GM18951 (cell line): Measurements from ENCODE around the gene FSTL4.
"Not testable (repeated sequence)": the region's sequence is repeated elsewhere in the genome, so short reads cannot be mapped to it uniquely, and the experiment has no call there.

Source experiments
- POLR2A ChIP-seq: IDR thresholded peaks from 4 replicates; pipeline ENCODE4 v1.6.1; 2011; ENCODE audit warnings: mild to moderate bottlenecking; ENCODE audit not compliant: insufficient read length, insufficient read depth; ENCODE audit errors: extremely low read depth
- in situ Hi-C: fragments of 300-500 bp; cut with MboI; formaldehyde crosslinking; loops from one replicate; pipeline ENCODE4 v1.12.0; 2022; ENCODE audit warnings: low sequenced_read_pairs, mixed read lengths, inconsistent platforms; ENCODE audit not compliant: unreplicated experiment

FSTL4 gene

GRCh38 chr5:133453084-133453780, 159.1 kb downstream of the FSTL4 start:
- in situ Hi-C loops, result no loop called here
- TF ChIP-seq POLR2A, result no peak

- TF ChIP-seq POLR2A, result no peak
- in situ Hi-C loops, result no loop called here
These were observed 160.4 kb downstream of the FSTL4 start for GRCh38 chr5:133451926-133452325.

DNA sequence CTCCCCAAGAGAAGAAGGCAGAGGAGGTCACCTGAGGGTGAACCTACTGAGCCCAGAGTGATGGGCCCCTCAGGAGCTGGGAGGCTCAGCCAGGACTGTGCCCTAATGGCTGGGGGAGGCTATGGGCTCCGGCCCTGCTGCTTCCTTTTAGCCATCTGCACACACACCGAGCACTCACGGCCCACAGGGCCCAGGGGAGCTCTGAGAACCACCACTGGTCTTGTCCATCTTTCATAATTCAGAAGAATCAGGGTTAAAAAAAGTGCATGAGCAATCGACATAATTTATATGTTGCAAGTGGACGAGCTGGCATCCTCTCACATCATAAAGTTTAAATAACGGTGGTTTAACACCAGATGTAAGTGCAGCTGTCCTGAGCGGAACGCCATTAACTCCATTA, 162.1 kb downstream of the FSTL4 start:
- TF ChIP-seq POLR2A, result no peak
- in situ Hi-C loops, result no loop called here

DNA sequence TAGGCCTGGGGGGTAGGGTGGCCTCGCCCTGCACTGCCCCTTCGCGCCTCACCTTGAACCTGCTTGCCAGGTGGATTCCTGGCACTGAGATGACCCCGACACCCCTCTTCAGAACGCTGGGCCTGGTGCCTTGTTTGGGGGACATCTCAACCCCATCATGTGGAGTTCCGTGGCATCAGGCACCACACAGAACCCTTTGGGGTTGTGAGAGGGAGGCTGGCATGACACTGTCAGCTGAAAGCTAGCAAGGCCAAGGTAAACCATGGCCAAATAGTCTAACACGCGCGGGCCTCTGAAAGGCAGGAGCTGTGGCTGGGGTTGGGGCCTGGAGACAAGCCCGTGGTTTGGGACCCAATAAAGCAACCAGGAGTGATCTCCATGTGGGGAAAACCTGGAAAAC, 163.2 kb downstream of the FSTL4 start:
- no peak for TF ChIP-seq POLR2A
- in situ Hi-C loops, result no loop called here

- TF ChIP-seq POLR2A, result no peak
- in situ Hi-C loops, result no loop called here
These were observed 165.9 kb downstream of the FSTL4 start for GRCh38 chr5:133446440-133446839.

DNA sequence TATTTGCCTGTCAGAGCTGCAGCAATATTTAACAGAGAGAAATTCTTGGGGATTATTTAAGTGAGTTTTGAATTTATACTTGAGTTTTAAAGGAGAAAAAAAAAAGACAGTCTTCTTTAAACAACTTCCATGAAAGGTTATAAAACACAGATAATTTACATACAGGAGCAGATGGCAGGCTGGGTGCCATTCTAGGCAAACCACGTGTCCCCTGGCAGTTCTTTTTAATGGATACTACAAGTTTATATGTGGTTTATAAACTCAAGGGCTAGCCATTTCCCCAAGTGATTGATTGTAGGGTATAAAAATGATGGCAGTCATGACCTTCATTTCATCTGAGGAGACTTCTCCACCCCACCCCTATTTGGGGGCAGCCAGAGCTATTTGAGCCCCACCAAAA, 166.6 kb downstream of the FSTL4 start:
- in situ Hi-C loops, result no loop called here
- TF ChIP-seq POLR2A, result no peak

GRCh38 chr5:133445204-133445603, 167.1 kb downstream of the FSTL4 start:
- in situ Hi-C loops, result not testable (repeated sequence)

DNA sequence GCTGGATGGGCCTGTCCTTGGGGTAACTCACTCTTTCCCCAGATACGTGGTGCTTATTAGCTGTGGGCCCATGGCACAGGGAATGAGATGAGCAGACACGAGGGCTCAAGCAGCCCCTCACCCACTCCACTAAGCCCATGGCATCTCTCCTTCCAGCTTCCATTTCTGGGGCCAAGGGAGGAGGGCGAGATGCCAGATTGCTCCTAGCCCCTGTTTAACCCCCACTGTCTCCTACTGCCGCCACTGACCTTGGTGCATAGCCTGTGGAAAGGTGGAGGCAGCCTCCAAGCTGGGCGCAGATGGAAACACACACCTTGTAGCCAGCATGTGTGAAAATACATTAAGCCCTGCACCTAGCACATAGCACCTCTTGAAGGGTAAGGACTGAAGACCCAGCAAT, 167.6 kb downstream of the FSTL4 start:
- in situ Hi-C loops, result no loop called here
- TF ChIP-seq POLR2A, result no peak

GRCh38 chr5:133441166-133441815, 171.1 kb downstream of the FSTL4 start:
- in situ Hi-C loops, result no loop called here
- TF ChIP-seq POLR2A, result no peak

DNA sequence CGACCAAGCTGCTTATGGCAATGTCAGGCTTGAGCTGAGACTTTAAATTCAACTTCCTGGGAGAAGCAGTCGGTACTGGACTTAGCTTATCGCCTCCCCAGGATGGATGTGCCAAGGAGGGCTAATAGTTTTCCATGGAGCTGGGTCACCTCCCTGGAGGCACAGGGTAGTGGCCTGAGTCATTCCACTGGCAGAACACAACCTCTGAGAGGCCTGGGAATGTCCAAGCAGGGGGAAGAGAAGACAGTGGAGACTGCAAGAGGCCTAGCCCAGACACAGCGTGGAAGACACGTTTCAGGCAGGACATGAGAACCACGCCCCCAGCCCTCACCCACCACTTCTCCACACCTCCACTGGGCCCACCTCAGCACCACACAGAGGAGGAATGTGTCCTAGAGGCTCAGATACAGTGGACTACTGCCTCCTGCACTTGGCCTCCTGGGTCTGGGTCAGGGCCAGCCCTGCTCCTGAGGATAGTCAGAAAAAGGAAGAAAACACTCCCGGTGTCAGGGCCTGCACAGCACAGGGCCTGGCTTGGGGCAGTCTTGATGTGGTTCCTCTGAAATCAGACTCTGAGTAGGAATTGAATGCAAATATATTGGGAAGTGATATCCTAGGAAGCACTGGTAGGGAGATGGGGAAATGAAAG, 171.8 kb downstream of the FSTL4 start:
- in situ Hi-C loops, result no loop called here
- TF ChIP-seq POLR2A, result no peak

- in situ Hi-C loops, result no loop called here
- no peak for TF ChIP-seq POLR2A
These were observed 172.5 kb downstream of the FSTL4 start for GRCh38 chr5:133439859-133440258.

GRCh38 chr5:133438487-133438886, 173.9 kb downstream of the FSTL4 start:
- no peak for TF ChIP-seq POLR2A
- in situ Hi-C loops, result no loop called here

DNA sequence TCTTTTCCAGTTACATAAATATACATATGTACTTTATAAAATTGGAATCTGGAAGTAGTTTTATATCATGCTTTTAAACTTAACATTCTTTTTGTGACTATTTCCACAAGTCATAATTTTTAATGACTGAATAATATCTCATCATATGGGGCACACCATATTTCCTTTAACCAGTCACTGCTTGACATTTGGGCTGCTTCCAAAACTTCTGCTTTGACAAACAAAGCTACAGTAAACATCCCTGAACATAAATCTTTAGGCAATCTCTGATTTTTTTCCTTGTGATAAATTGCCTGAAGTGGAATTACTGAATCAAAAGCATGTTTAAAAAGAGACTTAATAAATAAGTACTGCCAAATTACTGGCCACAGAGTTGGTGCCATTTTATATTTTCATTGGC, 178.0 kb downstream of the FSTL4 start:
- TF ChIP-seq POLR2A, result no peak
- in situ Hi-C loops, result no loop called here

GRCh38 chr5:133433641-133434040, 178.7 kb downstream of the FSTL4 start:
- no peak for TF ChIP-seq POLR2A
- in situ Hi-C loops, result no loop called here
